SU-DHL-6 (cell line): ENCODE data around the gene FBN1.

ENCODE experiments used
- H2AFZ ChIP-seq: fragments of 200-600 bp; sonication (generic); 2 replicates; pipeline ENCODE4 v1.6.1; 2014; ENCODE audit warnings: low read depth, mild to moderate bottlenecking, moderate library complexity, mixed read lengths, antibody characterized with exemption, low read length; ENCODE audit not compliant: severe bottlenecking
- H3F3A ChIP-seq: fragments of 200-600 bp; shearing (Covaris generic); 2 replicates; pipeline ENCODE4 v1.6.0; 2016; ENCODE audit warnings: antibody characterized with exemption, mild to moderate bottlenecking; ENCODE audit not compliant: insufficient read depth
- H3K27ac ChIP-seq: fragments of 200-600 bp; sonication (generic); 2 replicates; pipeline ENCODE4 v1.5.1; 2016; ENCODE audit warnings: low read depth, mild to moderate bottlenecking, low read length, moderate library complexity, mixed read lengths
- H3K27me3 ChIP-seq: fragments of 200-600 bp; sonication (generic), shearing (Covaris generic); 2 replicates; pipeline ENCODE4 v1.6.0; 2014; ENCODE audit warnings: mild to moderate bottlenecking, low read length
- H3K36me3 ChIP-seq: fragments of 200-600 bp; sonication (generic); 2 replicates; pipeline ENCODE4 v1.6.1; 2014; ENCODE audit warnings: mild to moderate bottlenecking, low read length, mixed read lengths
- H3K4me2 ChIP-seq: fragments of 300-600, 200-600 bp; shearing (Covaris generic), sonication (generic); 2 replicates; pipeline ENCODE4 v1.6.0; 2014; ENCODE audit warnings: low read length, low read depth, mild to moderate bottlenecking; ENCODE audit not compliant: poor library complexity, severe bottlenecking
- H3K4me3 ChIP-seq: fragments of 200-600 bp; sonication (generic); 2 replicates; pipeline ENCODE4 v1.5.1; 2014; ENCODE audit warnings: antibody characterized with exemption, low read length, mild to moderate bottlenecking, mixed read lengths; ENCODE audit not compliant: insufficient read depth, poor library complexity, severe bottlenecking
- H3K79me2 ChIP-seq: fragments of 200-600 bp; sonication (generic); 2 replicates; pipeline ENCODE4 v1.6.1; 2014; ENCODE audit warnings: mild to moderate bottlenecking, low read length, moderate library complexity; ENCODE audit not compliant: insufficient read depth
- H3K9ac ChIP-seq: fragments of 200-600 bp; sonication (generic); 2 replicates; pipeline ENCODE4 v1.7.0; 2014; ENCODE audit warnings: mild to moderate bottlenecking, low read length
- H3K9me2 ChIP-seq: fragments of 200-600 bp; sonication (generic); replicated peaks from 2 replicates; pipeline ENCODE4 v1.6.1; 2014; ENCODE audit warnings: low read length; ENCODE audit not compliant: insufficient read depth
- H3K9me3 ChIP-seq: fragments of 200-600 bp; sonication (generic); 2 replicates; pipeline ENCODE4 v1.6.1; 2014; ENCODE audit warnings: low read length, mixed read lengths; ENCODE audit not compliant: insufficient read depth
- H4K20me1 ChIP-seq: fragments of 200-600 bp; sonication (generic); 2 replicates; pipeline ENCODE4 v1.6.1; 2014; ENCODE audit warnings: low read depth, mild to moderate bottlenecking, antibody characterized with exemption, low read length, moderate library complexity, mixed read lengths
- EZH2phosphoT487 ChIP-seq: fragments of 200-600 bp; sonication (generic), shearing (Covaris generic); conservative IDR thresholded peaks from 2 replicates; pipeline ENCODE4 v1.6.1; 2018; ENCODE audit warnings: mild to moderate bottlenecking, antibody characterized with exemption, low read length, moderate library complexity, mixed read lengths
- TF ChIP-seq, protein P1 (sequence below): fragments of 200-600 bp; sonication (generic); IDR thresholded peaks from one replicate; pipeline ENCODE4 v1.5.1; 2017; ENCODE audit warnings: antibody characterized with exemption, mild to moderate bottlenecking, low read length, moderate library complexity; ENCODE audit not compliant: insufficient read depth, poor library complexity, severe bottlenecking

FBN1 gene

GRCh38 chr15:48584090-48584811 lies 61.3 kb downstream of the FBN1 start:
- Histone ChIP-seq H3K9me2 (no peaks in the 10 kb centered on the region), H3K36me3 (no peaks in the 10 kb centered on the region), H3F3A (no peaks in the 10 kb centered on the region), H3K9me3 (no peaks in the 10 kb centered on the region), H3K4me3 (no peak overlapping the region), H3K4me2 (no peak overlapping the region), H2AFZ (no peak overlapping the region), H3K9ac (no peak overlapping the region), H3K79me2 (no peaks in the 10 kb centered on the region), H4K20me1 (no peaks in the 10 kb centered on the region), H3K27ac (no peak overlapping the region), H3K27me3 (no peaks in the 10 kb centered on the region)
- TF ChIP-seq, protein P1, sequence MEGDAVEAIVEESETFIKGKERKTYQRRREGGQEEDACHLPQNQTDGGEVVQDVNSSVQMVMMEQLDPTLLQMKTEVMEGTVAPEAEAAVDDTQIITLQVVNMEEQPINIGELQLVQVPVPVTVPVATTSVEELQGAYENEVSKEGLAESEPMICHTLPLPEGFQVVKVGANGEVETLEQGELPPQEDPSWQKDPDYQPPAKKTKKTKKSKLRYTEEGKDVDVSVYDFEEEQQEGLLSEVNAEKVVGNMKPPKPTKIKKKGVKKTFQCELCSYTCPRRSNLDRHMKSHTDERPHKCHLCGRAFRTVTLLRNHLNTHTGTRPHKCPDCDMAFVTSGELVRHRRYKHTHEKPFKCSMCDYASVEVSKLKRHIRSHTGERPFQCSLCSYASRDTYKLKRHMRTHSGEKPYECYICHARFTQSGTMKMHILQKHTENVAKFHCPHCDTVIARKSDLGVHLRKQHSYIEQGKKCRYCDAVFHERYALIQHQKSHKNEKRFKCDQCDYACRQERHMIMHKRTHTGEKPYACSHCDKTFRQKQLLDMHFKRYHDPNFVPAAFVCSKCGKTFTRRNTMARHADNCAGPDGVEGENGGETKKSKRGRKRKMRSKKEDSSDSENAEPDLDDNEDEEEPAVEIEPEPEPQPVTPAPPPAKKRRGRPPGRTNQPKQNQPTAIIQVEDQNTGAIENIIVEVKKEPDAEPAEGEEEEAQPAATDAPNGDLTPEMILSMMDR: no peak
- TF ChIP-seq EZH2phosphoT487: no peak

GRCh38 chr15:48582452-48583247 lies 62.9 kb downstream of the FBN1 start:
- no peak for TF ChIP-seq EZH2phosphoT487
- TF ChIP-seq, protein P1: no peak
- no peaks in the 10 kb centered on the region for H3K9me3 ChIP-seq
- no peak overlapping the region for H3K9ac ChIP-seq
- H3K36me3 ChIP-seq: no peaks in the 10 kb centered on the region
- H3K4me2 ChIP-seq: no peak overlapping the region
- H3F3A ChIP-seq: no peaks in the 10 kb centered on the region
- H2AFZ ChIP-seq: no peak overlapping the region
- no peaks in the 10 kb centered on the region for H3K79me2 ChIP-seq
- no peak overlapping the region for H3K27ac ChIP-seq
- no peaks in the 10 kb centered on the region for H3K9me2 ChIP-seq
- H4K20me1 ChIP-seq: no peaks in the 10 kb centered on the region
- no peaks in the 10 kb centered on the region for H3K27me3 ChIP-seq
- no peak overlapping the region for H3K4me3 ChIP-seq

DNA sequence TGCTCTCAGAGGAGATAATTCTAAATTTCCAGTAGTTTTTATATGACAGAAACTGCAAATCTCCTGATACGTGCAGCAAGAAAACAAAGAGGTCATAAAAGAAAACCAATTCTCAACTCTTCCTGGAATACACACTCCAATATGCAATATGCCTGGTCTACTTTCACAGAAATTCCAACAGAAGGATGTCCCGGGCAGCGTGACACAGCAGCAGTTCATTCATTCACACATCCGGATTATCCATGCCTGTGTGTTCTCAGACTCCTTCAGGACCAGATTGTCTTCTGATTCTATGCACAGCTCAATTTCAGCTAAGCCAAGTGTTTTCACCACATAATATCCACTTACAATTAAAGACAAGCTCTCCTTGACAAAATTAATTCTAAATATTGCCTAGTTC lies 64.3 kb downstream of the FBN1 start:
- Histone ChIP-seq H3K27ac (no peak overlapping the region), H3K27me3 (no peaks in the 10 kb centered on the region), H2AFZ (no peak overlapping the region), H3K4me3 (no peak overlapping the region), H3K4me2 (no peak overlapping the region), H3K79me2 (no peaks in the 10 kb centered on the region), H4K20me1 (no peaks in the 10 kb centered on the region), H3K36me3 (no peaks in the 10 kb centered on the region), H3K9me3 (no peaks in the 10 kb centered on the region), H3K9me2 (no peaks in the 10 kb centered on the region), H3K9ac (no peak overlapping the region), H3F3A (no peaks in the 10 kb centered on the region)
- TF ChIP-seq EZH2phosphoT487: no peak
- TF ChIP-seq, protein P1: no peak
